GM03348 (cell line): ENCODE results near the gene CCNQ.

Source experiments
- DNase-seq: peaks from one replicate; pipeline ENCODE4 v3.0.0; 2012; ENCODE audit warnings: low spot score

Gene CCNQ

GRCh38 chrX:153572601-153573000 lies 26.3 kb downstream of the CCNQ start:
- DNase-seq, result no peak

- no peak for DNase-seq
These were observed 27.4 kb downstream of the CCNQ start for GRCh38 chrX:153571534-153571908.

- no peak for DNase-seq
These were observed 29.5 kb downstream of the CCNQ start for GRCh38 chrX:153569475-153569874.

- no peak for DNase-seq
These were observed 30.4 kb downstream of the CCNQ start for GRCh38 chrX:153568451-153569011.

GRCh38 chrX:153565996-153566580 lies 32.9 kb downstream of the CCNQ start:
- DNase-seq, result no peak

GRCh38 chrX:153564047-153564606 lies 34.8 kb downstream of the CCNQ start:
- no peak for DNase-seq

GRCh38 chrX:153562546-153562945 lies 36.4 kb downstream of the CCNQ start:
- DNase-seq, result no peak

GRCh38 chrX:153561337-153561736 lies 37.6 kb downstream of the CCNQ start:
- no peak for DNase-seq

- no peak for DNase-seq
These were observed 38.5 kb downstream of the CCNQ start for GRCh38 chrX:153560466-153560865.

GRCh38 chrX:153560000-153560399 lies 38.9 kb downstream of the CCNQ start:
- DNase-seq, result peak; percentile 11

GRCh38 chrX:153557618-153558355 lies 41.2 kb downstream of the CCNQ start:
- DNase-seq, result no peak

GRCh38 chrX:153556767-153557166 lies 42.2 kb downstream of the CCNQ start:
- no peak for DNase-seq

- DNase-seq, result peak; percentile 78
These were observed 44.3 kb downstream of the CCNQ start for GRCh38 chrX:153554519-153555167.

- DNase-seq, result peak; percentile 23
These were observed 47.8 kb downstream of the CCNQ start for GRCh38 chrX:153551135-153551534.

- DNase-seq, result no peak
These were observed 49.1 kb downstream of the CCNQ start for GRCh38 chrX:153549807-153550206.

GRCh38 chrX:153549231-153549630 lies 49.7 kb downstream of the CCNQ start:
- DNase-seq, result no peak

GRCh38 chrX:153547195-153547594 lies 51.7 kb downstream of the CCNQ start:
- no peak for DNase-seq

GRCh38 chrX:153546386-153546785 lies 52.6 kb downstream of the CCNQ start:
- DNase-seq, result no peak

- DNase-seq, result no peak
These were observed 54.2 kb downstream of the CCNQ start for GRCh38 chrX:153544727-153545126.

GRCh38 chrX:153539979-153540358 lies 59.0 kb downstream of the CCNQ start:
- no peak for DNase-seq

- DNase-seq, result peak; percentile 87
These were observed 59.6 kb downstream of the CCNQ start for GRCh38 chrX:153539171-153539978.

- DNase-seq, result no peak
These were observed 60.5 kb downstream of the CCNQ start for GRCh38 chrX:153538424-153538823.
